GM21528 (cell line): ENCODE data around the gene JPH2.
"Not testable (repeated sequence)": the region's sequence is repeated elsewhere in the genome, so short reads cannot be mapped to it uniquely, and the experiment has no call there.

ENCODE experiments used
- ATAC-seq: cut with Tn5 transposase; IDR thresholded peaks from one replicate; pipeline ENCODE4 v1.9.1; 2021; ENCODE audit warnings: mild to moderate bottlenecking, moderate library complexity; ENCODE audit not compliant: unreplicated experiment, low FRiP score

Gene JPH2

DNA sequence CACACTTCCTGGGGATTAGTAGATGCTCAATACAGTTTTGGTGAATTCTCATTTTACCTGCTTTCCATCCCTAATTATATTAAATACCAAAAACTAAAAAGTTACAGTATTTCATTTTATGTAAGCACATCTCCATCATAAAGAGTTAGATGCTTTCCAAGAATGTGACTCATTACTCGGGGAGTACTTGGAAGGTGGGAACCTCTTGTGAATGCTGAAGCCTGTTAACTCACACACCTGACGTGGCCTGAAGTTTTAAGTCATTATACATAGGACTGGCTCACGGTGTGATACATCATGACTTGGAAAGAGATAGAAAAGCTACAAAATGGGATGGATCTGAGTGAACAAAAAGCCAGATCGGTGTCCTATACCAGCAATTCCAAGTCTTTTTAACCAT is 25.8 kb upstream of the JPH2 start:
- no peak for ATAC-seq

DNA sequence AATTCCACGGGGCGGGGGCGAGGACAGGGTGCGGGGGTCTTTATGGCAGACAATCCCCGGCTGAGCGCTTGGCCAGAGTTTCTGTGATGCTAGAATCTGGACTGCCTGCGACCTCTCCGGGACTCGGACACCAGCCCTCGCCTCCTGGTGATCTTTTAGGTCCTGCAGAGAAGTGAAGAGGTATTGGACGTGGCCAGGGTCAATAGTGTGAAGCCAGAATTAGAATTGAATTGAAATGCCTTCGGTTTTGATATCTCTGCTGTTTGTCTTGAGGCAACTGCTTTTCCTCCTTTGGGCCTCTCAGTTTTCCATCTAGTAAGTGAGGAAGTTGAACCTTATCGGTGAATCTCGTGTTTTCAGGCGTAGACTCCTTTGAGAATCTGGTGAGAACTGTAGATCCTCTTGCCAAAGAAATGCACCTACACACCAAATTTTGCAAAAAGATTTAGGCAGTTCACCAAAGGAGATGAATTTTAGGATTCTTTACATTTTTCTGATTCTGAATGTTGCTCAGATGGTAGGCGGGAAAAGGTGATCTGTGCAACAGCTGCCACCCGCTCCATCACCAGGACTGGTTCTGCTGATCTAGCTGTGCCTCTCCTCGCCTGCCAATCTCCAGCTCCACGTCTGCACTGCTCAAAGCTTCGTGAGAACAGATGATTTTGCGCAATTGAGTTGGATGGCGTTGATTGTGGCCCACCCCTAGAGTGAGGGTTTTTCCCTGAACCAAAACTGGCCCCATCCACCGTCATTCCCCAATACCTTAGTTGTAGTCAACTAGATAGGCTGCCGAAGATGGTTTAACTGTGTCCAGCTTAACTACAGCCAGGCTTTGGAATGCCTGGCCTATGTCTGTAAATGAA is 24.4 kb upstream of the JPH2 start:
- ATAC-seq, result peak; percentile 12

DNA sequence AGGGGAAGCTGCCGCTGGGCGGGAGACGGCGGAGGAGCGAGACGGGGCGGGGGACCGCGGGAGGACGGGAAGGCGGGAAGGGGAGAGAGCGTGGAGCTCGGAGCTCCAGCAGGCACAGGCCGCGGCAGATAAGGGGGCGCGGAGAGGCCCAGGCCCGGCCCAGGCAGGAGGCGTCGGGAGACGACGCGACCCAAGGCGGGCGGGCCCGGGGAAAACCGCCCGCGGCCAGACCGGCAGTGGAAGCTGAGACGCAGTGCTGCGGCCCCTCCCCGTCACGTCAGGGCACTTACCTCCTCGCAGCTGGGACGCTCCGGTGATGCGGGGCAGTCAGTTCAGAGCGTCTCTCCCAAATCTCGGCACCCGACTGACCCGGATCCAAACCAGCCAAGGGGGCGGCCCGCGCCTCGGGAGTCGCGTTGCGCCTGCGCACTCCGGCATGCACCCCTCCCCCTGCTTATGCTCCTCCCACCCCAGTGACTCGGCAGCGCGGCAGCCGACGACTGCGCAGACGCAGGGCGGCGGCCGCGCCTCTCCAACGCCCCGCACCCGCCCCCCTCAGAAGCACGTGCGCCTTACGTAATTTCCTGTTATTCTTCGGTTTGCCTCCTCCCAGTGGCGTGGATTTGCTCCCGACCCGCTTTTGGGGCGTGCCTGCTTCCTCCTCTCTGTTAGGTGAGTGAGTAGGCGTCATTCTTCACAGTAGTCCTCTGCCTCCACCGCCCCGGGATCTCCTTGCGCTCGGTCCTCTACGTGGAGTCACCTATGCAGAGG is 23.6 kb upstream of the JPH2 start, which contains the start of gene OSER1:
Gene OSER1 (minus strand): TSS at position 366 of the 771 bp plus-strand sequence. CDS start 3,814 bp downstream, outside the sequence.
- peak; percentile 80 for ATAC-seq

DNA sequence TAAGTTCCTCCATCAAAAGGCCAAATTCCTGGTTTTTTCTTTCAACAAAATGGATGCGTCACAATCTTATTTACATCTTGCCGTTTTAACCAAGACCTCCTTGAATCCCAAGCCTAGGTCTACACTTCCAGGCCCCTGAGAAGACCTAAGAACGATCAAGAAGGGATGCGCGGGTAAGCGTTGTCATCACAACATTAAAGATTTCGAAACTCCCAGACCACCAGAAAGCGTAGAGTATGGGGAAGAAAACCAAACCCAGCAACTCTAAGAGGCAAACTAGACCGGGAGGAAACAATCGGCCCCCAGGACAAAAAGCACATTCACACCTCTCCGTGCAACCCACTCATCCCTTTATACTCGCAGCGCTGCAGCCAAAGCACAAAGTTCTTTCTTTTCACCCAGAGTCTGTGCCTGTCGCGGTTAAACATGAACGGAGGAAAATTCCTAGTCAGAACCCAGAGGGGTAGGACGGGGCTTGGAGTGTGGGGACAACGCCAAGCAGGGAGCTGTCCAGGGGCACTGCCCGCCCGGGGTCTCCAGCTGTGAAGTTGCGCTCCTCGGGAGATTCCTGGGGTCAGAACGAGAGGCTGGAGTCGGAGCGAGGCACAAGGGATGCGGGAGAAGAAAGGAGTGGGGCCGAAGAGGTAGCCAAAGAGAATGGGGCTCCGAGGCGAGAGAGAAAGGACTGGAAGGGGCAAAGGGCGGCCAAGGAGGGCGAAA is 22.9 kb upstream of the JPH2 start:
- ATAC-seq, result peak; percentile 11

DNA sequence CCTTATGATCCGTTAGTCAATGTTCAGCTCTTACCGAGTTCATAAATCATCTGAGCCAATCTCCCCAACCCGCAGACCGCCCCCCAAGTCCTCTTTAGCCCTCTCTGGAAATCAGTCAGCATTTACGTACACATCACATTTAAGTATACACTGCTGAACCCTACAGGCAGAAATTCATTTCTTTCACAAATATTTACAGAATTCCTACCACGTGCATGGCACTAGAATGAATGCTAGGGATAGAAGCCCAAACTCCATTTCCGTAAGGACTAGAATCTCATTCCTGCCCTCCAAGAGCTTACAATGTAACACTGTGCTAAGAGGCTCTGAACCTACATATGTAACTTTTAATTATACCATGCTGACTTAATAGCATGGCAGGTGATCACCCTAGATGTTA is 21.8 kb upstream of the JPH2 start:
- no peak for ATAC-seq

DNA sequence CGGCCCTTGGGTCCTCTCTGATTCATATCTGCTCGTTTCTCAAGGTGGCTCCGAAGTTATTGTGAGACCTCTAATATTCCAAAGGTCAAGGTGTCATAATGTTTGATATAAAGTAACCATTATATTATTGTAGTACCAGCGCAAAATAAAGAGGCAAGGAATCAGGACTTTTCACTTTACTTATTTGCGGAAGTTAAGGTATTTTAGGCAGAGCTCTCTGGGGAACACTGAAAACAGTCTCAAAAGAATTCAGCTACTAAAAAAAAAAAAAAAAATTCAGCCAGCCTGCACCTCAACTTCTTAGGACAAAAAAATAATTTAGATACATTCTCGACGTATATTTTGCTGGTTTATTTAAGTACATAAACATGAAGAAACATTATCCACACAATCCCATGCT is 21.2 kb upstream of the JPH2 start:
- ATAC-seq, result no peak

DNA sequence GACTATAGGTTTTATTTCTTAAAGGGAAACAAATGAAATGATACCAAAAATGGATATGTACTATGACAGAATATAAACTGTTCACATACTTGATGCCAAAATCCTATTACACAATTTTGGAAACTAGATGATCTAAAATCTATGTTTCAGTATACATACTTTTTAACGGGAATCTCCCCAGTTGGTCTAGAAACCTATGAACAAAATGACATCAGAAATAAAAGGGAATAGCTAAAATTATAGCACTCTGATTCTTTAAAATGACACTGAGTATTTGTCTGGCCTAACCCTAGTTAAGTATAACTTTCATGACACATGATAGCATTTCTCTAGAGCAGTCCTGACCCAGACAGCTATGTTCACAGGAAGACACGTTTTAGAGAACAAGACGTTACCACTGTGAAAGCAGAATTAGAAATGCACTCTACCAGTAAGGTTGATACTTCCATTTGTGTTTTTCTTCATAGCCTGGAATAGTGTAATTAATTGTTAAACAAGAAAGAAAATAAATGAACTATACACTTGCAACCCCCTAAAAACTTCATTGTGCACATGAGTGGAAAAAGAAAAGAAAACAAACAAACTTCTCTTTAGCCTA is 20.2 kb upstream of the JPH2 start:
- no peak for ATAC-seq

DNA sequence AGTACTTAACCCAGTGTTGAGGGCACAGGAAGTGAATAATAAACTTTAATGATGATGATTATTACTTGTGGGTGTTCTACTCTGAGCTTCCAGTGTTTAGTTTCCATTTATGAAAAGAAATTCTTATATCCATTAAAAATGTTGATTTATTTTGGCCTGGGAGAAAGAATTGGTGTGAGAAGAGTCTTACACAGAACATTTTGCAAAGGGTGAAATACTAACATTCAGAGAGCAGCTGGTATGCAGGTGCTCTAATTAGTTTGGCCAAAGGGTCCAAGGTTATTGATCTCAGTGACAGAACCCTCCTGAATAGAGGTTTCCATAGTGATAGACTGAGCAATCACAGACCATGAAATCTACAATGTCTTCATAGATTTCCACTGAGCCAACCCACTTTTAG is 19.1 kb upstream of the JPH2 start:
- no peak for ATAC-seq

DNA sequence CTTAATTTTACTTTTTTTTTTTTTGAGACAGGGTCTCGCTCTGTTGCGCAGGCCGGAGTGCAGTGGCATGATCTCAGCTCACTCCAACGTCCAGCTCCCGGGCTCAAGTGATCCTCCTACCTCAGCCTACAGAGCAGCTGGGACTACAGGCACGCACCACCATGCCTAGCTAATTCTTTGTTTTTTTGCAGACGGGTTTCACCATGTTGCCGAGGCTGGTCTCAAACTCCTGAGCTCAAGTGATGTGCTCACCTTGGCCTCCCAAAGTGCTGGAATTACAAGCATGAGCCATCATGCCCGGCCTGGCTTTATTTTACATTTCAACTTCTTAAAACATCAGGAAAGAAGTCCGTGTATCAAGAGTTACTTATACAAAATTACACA is 17.8 kb upstream of the JPH2 start:
- ATAC-seq, result no peak

DNA sequence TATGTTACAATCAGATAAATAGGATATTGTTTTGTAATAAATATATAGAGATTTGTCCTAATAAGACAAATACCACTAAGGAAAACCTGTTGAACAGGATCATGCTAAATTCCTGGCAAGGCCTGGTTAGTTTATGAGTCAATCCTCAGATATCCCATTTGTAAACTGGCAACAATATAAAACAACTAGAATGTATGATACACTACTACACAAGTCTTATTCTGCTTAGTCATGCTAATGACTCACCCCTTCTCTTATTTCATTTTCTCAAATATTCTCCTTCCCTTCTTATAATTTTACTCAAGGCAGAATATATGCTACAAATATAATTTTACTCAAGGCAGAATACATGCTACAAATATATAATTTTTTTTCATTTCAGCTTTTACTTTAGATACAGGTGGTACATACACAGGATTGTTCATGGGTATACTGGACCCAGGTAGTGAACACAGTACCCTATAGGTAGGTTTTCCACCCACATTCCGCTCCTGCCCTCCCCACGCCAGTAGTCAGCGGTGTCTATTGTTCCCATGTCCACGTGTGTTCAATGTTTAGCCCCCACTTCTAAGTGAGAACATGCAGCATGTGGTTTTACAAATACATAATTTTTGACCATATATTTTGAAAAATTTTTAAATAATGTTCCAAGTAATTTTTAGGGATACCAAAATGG is 17.3 kb upstream of the JPH2 start:
- no peak for ATAC-seq

DNA sequence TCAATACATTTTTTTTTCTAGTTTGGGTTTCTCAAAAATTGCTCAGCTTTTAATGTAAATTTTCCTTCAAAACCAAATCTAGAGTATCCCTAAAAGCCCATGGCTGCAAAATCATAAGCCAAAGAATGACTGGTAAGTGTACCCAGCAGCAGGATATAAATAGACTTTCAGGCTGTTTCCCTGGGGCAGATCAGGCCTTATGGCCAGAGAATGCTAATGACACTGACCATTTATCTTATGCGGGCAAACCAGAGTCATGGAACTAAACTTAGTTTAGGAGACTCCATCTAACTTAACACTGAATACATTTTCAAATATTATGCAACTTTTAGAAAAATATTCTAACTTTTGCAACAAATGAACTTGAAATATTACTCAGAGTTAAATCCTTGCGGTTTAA is 16.2 kb upstream of the JPH2 start:
- ATAC-seq, result no peak

DNA sequence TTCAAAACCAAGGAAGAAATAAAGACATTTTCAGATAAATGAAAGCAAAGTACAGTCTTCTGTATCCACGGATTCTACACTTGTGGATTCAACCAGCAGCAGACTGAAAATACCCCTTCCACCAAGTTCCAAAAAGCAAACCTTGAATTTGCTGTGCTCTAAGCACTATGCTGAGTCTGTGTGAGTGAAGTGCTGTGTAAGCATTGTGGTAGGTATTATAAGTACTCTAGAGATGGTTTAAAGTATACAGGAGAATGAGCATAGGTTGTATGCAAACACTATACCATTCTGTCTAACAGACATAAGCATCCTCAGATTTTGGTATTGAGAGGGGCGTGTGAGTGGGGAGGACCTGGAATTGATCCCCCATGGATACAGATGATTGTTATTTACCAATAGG is 14.0 kb upstream of the JPH2 start:
- no peak for ATAC-seq

DNA sequence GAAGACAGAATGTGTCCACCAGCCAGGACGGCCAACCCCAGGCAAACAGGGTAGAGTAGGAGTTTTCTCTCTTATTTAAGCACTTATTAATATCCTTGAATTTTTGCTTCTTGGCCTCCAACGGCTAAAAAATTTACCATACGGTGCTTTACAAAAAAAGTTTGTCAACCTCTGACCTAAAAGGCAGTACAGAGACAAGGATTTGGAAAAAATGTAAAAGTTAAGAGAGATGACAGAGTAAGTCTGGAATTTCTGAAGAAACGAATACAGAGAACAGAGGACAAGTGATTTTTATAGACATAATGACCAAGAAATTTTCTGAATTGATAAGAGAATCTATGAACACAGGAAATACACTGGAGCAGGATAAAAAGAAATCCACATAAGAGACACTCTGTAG is 13.4 kb upstream of the JPH2 start:
- no peak for ATAC-seq

DNA sequence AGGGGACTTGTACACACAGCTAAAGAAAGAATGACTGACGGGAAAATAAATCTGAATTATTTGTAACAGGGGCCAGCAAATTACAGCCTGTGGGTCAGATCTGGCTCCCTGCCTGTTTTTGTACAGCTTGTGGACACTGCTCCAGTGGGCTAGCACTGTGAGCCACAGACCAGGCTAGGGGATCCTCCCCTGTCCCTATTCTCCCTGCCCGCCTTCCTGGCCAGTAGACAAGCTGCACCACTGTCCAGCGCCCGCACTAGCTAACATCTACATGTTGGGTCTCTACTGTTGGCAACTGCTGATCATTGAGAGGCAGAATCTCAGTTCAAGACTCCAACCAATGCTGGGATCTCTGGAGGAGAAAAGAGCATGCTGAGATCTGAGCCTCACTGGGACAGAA is 12.9 kb upstream of the JPH2 start:
- no peak for ATAC-seq

DNA sequence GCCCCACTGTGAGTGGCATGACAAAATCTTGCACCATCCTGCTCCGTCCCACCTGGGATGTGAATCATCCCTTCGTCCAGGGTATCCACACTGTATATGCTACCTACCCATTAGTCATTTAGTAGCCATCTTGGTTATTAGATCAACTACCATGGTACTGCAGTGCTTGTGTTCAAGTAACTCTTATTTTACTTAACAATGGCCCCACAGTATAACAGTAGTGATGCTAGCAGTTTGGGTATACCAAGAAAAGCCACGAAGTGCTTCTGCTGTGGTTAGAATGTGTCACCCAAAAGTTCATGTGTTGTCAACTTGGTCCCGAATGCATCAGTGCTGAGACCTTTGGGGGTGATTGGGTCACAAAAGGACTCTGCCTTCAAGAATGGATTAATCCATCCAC is 11.9 kb upstream of the JPH2 start:
- no peak for ATAC-seq

DNA sequence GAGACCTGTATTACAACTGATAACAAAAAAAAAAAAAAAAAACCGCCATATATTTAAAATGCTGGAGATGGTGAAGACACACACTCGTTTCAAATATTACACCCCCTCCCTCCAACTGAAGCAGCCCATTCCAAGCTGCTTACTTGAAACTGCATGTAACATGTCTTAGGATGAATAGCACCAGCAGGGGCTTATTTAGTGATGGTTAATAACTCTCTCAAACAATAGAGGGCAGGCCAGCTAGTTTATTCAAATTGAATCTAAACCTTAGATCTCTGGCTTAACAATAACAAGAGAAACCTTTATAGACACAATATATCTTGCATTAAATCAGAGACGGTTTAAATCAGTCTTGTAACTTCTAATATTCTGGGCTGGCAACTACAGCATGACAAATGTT is 9.3 kb upstream of the JPH2 start:
- ATAC-seq, result no peak

DNA sequence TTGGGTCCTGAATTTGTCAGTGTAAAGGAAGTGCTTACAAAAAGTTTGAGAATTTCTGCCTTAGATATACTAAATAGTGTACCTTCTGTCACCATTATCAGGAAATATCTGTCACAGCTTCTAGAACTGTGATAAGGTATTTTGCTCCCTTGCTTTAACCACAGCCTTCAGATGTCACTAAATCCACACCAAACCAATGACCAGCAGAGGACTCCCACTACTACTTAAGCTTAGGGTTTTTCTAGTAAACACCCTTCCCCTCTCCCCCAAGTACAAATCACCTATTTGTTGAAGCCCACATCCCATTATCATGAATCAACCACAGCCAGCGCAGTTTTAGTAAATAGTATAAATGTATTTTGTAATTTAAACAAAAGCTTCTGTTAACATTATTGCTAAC is 8.6 kb upstream of the JPH2 start:
- ATAC-seq, result no peak

DNA sequence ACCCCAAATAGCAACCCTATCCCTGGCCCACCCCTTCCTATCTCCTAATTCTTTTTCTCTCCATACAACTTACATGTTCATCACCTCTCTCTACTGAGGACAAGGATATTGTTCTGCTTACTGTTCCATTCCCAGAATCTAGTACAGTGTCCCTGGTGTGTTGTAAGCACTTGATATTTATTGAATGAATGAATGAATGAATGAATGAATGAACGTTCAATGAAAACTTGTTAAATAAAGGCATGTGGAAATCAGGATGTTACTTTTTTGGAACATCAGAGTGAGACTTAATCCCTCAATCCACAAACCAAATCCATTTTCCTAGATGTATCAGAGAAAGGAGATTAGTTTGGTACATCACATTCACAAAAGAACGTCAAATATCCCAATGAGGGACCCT is 6.8 kb upstream of the JPH2 start:
- no peak for ATAC-seq

DNA sequence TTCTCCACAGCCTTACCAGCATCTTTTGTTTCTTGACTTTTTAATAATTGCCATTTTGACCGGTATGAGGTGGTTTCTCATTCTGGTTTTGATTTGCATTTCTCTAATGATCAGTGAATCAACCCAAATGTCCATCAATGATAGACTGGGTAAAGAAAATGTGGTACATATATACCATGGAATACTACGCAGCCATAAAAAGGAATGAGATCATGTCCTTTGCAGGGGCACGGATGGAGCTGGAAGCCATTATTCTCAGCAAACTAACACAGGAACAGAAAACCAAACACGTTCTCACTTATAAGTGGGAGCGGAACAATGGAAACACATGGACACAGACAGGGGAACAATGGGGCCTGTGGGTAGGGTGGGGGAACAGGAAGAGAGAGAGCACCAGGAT is 4.7 kb upstream of the JPH2 start:
- ATAC-seq, result not testable (repeated sequence)

DNA sequence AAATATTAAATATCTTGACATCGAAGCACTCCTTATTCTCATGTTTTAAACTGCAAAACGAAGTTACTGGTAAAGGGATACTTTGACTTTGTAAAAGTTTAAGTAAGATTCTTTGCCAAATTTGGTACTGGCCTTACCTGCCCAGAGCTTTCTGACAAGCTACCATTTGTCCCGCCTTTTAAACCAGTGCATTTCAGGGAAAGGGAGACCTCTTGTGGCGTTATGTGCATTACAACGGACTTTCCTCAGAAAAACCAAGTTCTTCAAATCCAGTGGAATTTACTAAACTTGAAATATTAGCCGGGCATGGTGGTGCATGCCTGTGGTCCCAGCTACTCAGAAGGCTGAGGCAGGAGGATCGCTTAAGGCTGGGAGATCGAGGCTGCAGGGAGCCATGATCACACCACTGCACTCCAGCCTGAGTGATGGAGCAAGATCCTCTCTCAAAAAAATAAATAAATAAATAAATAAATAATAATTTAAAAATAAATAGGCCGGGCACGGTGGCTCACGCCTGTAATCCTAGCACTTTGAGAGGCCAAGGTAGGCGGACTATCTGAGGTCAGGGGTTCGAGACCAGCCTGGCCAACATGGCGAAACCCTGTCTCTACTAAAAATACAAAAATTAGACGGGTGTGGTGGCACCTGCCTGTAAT is 3.3 kb upstream of the JPH2 start:
- not testable (repeated sequence) for ATAC-seq
